HG03095 (cell line): ENCODE results near the gene GLA.

Source experiments
- ATAC-seq: cut with Tn5 transposase; IDR thresholded peaks from one replicate; pipeline ENCODE4 v1.9.1; 2021; ENCODE audit warnings: moderate library complexity; ENCODE audit not compliant: unreplicated experiment

The GLA gene

DNA sequence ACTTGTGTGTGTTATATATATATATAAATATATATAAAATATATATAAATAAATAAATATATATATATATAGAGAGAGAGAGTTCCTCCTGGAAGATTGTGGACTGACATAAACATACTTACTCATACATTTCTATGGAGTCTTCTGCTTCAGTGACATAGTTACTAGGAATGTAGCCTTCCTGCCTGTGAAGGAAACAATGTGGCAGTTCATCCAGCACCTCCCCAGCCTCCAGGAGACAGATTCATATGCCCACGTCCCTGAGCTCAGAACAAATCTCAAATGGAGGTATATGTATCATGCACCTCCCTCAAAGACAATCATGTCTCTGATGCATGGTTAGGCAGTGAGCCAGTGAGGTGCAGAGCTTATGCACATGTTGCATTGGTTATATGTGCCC is 47.8 kb downstream of the GLA start:
- no peak for ATAC-seq

DNA sequence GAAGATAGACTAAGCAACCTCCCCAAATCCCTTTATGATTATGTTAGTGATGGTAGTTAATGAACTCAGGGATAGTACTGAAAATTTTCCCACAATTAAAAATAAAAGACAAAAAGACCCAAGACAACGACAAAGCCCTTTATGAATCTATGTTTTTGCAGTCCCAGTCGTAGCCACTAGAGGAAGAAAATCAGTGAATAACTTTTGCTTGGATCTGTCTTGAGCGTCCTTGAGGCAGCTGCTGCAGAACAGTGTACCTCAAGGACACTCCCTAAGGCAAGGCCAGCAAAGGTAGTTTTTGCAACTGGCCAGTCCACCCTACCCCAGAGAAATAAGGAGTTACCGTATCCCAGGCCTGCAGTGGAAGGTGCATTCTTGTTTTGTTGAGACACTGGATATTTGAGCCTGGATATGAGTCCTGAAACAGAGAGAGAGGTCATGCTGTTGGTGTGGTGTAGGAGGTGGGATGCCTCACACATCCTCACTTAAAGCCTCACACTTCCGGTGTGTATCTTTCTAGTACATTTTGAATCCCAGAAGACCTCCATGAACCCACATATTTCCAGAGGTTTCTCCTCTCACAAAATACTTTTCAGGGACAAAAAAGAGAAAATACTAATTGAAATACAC is 50.4 kb downstream of the GLA start:
- ATAC-seq = no peak

DNA sequence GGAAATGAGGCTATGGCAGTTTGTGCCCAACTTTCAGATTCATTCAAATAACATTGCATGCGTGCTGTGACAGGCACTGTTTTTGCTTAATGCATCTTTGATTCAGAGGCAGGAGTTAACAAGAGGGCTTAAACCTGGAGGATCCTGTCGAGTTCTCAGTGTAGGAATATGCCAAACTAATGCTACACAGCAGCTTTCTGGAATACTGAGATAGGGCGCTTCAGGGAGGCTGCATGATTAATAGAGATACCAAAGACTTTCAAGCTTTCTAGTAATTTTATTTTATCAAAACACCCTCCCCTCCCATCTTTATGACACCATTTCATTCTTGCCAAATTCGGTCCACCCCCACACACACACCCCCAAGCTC is 58.5 kb downstream of the GLA start:
- ATAC-seq = no peak

DNA sequence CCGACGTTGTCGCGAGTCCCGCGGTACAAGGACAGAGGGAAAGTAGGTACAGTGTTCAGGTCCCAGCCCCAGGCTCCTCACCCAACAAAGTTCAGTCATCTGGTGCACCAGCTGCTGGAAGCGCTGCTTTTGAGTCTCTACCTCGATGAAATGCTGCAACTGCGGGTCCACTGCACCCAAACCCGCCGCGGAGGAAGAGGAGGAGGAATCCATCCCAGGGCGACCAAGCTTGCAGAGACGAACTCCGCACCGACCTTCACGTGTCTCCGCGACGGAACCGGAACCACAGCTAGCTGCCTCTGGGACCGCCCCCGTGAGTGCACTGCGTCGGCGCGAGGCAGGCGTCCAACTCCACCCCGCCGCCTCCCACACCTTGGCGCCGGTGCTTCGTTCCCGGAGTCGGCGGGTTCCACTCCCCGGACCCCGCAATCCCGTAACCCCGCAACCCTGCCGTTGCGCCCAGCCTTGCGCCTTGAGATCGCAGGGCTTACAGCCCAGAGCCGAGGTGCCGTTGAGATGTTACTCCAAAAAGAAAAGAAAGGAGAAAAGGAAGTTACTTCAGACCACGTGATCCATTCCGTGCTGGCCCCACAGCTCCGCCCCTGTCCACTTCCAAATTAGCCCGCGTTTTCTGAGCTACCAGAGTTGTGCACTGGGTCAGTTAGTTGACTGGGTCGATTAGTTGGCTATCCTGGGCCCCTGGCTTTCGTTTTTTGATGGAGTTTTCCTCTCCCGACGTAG is 59.1 kb downstream of the GLA start, which contains the start of gene TIMM8A:
TIMM8A (minus strand) TSS at position 291 of the 741 bp plus-strand sequence; CDS start at position 213, 78 bp downstream.
- ATAC-seq = peak; percentile 95

DNA sequence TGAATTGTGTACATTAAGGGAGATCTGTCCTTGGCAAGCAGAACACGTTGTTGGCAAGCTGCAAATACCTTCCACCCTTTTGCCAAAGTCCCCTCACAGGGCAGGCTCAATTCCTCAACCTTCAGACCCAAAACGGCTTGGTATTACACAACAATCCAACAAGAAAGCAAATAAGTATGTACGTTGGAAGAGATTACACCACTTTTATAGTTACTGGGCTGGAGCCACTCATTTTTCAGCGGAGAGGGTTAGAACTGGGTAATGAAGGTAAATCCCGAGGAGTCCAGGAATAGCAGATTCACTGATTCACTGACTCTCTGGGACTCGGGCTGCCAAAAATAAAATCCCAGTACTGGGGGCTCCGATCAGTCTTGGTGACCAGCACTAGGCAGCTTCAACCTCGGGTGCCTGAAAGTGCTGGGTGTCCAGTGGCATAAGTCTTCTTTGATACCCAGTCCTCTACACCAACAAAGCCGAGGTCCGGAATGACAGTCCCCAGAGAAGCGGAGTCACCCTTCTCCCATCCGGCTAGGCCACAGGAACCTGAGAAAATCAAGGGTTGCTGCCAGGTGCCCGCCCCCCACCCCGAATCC is 59.8 kb downstream of the GLA start:
- ATAC-seq = peak; percentile 21
